Cardiac septum (tissue), 1 donor: ENCODE results near the gene RPS21. TPM values are rescaled to one million over a fixed set of nuclear protein-coding genes. Genes with fewer than 3 reads are reported as not detected.
"Not testable (repeated sequence)": the region's sequence is repeated elsewhere in the genome, so short reads cannot be mapped to it uniquely, and the experiment has no call there.

Experiments used
- DNase-seq: peaks from one replicate; pipeline ENCODE4 v3.0.0-alpha.2; 2020; ENCODE audit warnings: low spot score
- intact Hi-C: fragments of 100-400 bp; cut with DNase I; formaldehyde crosslinking; loops from one replicate; pipeline ENCODE4 v1.14.0; 2022
- total RNA-seq: library from RNA; stranded (reverse); fragmentation: NEBNext Ultra II Directional; extraction: Animal tissue kit (Norgen Biotek cat#: 25700); gene quantifications from one replicate; pipeline ENCODE4 v1.2.1, GENCODE V29; 2021
- donor health status: DM: no; HTN: no; CAD: no.

The RPS21 gene
- total RNA-seq, 1 donor from 2014 or later: 466 TPM

GRCh38 chr20:62413896-62414481, 27.1 kb downstream of the RPS21 start:
- intact Hi-C loops: loop anchor here (10.0 kb wide), 1 partner anchor 201 kb away; no protein-coding TSS in a partner anchor
- no peak for DNase-seq

- DNase-seq: no peak
- intact Hi-C loops: loop anchor here (10.0 kb wide), 1 partner anchor 199 kb away; no protein-coding TSS in a partner anchor
Measured at GRCh38 chr20:62415354-62416111, 28.6 kb downstream of the RPS21 start.

- DNase-seq: no peak
- intact Hi-C loops: loop anchor here (10.0 kb wide), 1 partner anchor 198 kb away; no protein-coding TSS in a partner anchor
Measured at GRCh38 chr20:62416651-62417637, 30.0 kb downstream of the RPS21 start.

DNA sequence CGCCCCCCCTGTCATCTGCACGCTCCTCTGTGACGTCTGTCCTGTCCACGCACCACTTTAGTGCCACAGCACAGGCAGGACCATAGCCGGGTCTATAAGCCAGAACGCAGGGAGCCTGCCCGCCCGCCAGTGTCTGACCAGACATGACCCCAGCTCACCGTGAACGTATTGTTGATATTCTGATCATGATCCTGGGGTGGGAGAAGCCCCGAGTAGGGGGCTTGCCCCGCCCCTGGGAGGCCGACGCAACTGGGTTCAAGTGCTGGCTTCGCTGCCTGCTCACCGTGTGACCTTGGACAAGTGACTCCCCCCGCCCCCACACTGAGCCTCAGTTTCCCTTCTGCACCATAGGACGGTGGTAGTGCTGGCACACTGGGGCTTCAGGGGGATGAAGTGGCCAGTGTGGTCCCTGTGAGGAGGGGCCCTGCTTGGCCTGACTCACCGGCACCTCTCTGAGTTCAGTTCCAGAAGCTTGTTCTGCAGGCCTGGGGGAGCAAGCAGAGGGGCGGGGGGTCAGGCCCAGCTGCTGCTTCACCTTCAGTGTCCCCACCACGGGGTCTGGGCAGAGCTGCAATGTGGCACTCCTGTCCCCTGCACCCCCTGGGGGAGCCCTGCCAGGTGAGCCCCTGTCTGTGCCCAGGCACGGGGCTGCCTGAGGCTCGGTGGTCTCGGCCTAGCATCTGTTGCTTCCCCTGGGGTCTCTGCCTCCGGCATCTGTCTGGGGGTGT, 31.2 kb downstream of the RPS21 start:
- intact Hi-C loops: loop anchor here (10.0 kb wide), 1 partner anchor 197 kb away; no protein-coding TSS in a partner anchor

GRCh38 chr20:62418709-62419487, 32.0 kb downstream of the RPS21 start:
- no peak for DNase-seq
- intact Hi-C loops: loop anchor here (10.0 kb wide), 1 partner anchor 196 kb away; no protein-coding TSS in a partner anchor

More for the DNA sequence above, 31.2 kb downstream of the RPS21 start:
- DNase-seq: no peak

DNA sequence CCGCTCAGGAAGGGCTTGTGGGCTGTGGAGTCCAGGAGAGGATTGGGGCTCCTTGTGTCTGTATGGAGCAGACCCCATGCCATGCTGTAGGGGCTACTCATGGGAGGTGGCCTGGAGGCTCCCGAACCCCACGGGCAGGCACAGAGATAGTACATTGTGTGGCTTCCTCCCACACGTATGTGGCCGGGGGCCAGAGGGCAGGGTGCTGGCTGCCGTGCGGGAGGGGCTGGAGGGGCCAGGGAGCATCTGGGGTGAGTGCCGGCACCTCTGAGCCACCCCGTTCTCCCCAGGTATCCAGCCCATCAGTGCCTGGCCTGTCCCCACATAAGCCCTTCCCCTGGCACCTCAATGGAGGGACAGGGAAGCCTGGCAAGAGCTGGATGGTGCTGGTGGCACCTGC, 32.9 kb downstream of the RPS21 start:
- intact Hi-C loops: loop anchor here (10.0 kb wide), 1 partner anchor 195 kb away; no protein-coding TSS in a partner anchor

DNA sequence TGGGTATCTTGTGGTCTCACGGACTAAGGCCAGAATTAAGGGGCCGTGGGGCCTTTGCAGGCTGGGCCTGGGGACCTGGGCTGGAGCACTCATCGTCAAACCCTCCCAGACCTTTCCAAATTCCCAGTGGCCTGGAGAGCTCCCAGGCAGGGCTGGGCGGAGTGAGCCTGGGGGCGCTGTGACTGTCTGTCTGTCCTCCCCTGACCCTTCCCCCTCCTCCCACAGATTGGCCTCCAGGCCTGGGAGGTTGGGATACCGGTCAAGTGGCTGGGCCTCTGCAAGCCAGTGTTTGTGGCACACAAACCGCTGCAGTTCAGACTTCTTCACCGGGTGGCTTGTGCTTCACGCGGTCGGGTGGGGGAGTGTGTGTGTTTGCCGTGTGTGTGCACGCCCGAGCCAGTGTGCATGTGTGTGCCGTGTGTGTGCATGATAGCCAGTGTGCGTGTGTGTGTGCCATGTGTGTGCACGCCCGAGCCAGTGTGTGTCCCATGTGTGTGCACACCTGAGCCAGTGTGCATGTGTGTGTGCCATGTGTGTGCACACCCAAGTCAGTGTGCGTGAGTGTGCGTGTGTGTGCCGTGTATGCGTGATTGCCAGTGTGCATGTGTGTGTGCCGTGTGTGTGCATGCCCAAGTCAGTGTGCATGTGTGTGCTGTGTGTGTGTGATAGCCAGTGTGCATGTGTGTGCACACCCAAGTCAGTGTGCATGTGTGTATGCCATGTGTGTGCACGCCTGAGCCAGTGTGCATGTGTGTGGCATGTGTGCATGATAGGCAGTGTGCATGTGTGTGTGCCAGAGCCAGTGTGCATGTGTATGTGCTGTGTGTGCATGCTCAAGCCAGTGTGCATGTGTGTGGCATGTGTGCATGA, 34.2 kb downstream of the RPS21 start:
- intact Hi-C loops: no loop called here

More for the DNA sequence above, 32.9 kb downstream of the RPS21 start:
- no peak for DNase-seq

GRCh38 chr20:62421716-62421990, 34.8 kb downstream of the RPS21 start:
- intact Hi-C loops: no loop called here

More for the DNA sequence above, 34.2 kb downstream of the RPS21 start:
- no peak for DNase-seq

DNA sequence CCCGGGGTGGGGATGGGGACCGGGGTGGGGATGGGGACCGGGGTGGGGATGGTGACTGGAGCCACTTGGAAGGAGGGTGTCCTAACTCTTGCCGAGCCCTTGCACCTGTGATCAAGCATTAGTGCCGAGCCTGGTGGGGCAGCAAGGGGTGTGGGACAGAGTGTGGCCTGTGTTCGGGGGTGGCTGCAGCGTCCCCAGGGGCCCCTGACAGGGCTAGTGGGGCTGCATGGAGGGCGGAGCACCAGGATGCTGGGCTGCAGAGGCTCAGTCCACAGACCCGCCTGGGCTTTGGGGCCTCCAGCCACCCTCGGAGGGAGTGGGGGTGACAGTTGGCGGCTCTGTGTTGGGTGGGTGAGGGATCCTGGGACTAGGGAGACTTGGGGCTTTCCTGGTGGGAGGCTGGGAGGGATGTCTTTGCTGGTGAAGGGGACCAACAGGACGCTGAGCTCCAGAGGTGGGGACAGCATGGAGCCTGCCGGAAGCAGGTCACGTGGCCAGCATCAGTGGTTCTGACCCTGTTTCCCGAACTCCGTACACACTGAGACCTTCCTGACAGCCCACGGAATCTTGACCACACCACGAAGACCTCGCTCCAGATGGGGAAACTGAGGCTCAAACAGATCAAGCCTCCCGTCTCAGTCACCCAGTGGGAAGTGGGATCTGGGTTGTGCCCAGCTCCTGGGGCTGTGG, 35.9 kb downstream of the RPS21 start:
- no peak for DNase-seq
- intact Hi-C loops: no loop called here

More at GRCh38 chr20:62421716-62421990, 34.8 kb downstream of the RPS21 start:
- DNase-seq: no peak

DNA sequence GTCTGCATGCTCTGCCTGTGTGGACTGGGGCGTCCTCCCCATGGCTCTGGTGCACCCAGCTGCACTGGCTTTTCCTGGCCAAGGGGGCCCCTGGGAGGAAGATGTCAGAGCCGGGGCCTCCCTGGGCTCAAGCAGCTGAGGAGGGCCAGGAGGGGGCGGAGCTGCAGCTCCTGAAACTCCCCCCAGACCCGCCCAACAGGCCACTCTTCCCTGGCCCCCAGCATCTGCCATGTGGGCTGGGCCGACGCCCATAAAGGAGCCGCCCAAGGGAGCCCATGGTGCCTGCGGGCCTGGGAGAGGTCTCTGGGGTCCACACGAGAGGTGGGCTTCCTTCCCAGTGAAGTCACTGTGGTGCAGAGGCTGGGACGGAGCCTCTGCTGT, 36.4 kb downstream of the RPS21 start:
- intact Hi-C loops: no loop called here
- no peak for DNase-seq

DNA sequence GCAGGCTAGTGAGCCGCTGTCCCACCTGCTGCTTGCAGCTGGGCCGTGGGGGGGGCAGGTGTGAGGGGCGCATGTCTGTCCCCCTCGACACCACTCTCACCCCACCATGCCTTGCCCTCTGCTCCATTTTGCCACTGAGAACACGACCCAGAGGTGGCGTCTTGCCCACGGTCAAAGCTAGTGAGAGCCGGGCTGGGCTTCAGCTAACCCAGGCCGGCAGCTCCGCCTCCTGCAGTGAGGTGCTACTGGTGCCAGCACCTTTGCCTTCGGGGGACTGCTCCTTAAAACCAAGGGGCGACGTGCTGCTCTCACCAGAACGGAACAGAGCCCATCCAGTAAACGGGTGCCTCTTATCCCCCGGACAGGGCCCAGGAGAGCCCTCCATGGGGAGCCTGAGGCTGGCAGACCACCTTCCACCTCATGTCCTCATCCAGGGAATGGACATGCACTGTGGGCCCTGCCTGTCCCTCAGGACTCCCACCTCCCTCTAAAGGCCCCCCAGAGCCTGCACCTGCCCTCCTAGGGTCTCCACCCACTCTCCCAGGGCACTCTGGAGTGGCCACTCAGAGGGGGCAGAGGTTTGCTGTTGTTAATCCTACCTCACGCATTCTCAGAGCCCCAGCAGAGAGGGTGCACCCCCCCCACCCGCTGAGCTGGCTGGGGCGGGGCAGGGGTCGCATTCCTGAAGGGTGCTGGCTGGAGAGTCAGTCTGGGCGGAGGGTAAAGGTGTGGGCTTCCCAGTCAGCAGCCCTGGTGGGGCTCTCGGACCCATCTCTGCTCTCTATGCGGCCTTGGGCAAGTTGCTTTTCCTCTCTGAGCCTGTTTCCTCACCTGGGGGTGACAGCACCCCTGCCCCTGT, 37.6 kb downstream of the RPS21 start:
- no peak for DNase-seq
- intact Hi-C loops: no loop called here

GRCh38 chr20:62425281-62426058, 38.6 kb downstream of the RPS21 start:
- intact Hi-C loops: no loop called here
- no peak for DNase-seq

DNA sequence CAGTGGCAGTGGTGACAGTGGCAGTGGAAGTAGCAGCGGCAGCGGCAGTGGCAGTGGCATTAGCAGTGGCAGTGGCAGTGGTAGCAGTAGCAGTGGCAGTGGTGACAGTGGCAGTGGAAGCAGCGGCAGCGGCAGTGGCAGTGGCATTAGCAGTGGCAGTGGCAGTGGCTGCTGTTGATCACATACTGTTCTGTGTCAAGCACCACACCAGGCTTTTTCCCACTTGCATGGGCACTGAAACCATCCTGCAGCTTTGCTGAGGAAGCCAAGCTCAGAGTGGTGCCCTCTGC, 39.1 kb downstream of the RPS21 start:
- DNase-seq, intact Hi-C loops: not testable (repeated sequence)

DNA sequence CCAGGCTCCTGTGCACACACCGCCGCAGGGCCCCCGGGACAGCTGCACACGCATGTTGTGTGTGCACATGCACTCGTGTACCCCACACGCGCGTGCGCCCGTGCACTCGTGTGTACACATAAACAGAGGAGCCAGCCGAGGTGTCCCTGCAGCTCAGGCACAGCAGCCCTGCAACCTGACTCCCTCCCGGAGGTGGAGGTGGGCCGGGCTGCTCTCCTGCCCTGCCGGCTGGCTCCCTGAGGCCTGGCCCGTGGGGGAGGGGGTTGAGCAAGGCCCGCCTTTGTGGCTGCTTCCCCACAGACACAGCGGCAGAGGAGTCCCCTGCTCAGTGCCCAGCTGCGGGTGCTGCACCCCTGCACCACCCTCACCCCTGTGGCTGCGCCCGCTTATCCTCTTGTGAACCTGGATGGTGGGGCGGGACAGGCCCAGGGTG, 39.8 kb downstream of the RPS21 start:
- DNase-seq: no peak
- intact Hi-C loops: no loop called here

- no peak for DNase-seq
- intact Hi-C loops: no loop called here
Measured at GRCh38 chr20:62427172-62428001, 40.5 kb downstream of the RPS21 start, which contains the start of gene RBBP8NL. Gene RBBP8NL (minus strand): TSS chr20:62427539. CDS start chr20:62419647, 7,892 bp downstream.
